HG03039 (cell line): ENCODE measurements around the gene FASN.
"Not testable (repeated sequence)": the region's sequence is repeated elsewhere in the genome, so short reads cannot be mapped to it uniquely, and the experiment has no call there.

Experiments used
- ATAC-seq: cut with Tn5 transposase; IDR thresholded peaks from one replicate; pipeline ENCODE4 v1.9.1; 2021; ENCODE audit warnings: mild to moderate bottlenecking, moderate library complexity; ENCODE audit not compliant: unreplicated experiment

The FASN gene

GRCh38 chr17:82047914-82048570 is 50.0 kb downstream of the FASN start:
- no peak for ATAC-seq

DNA sequence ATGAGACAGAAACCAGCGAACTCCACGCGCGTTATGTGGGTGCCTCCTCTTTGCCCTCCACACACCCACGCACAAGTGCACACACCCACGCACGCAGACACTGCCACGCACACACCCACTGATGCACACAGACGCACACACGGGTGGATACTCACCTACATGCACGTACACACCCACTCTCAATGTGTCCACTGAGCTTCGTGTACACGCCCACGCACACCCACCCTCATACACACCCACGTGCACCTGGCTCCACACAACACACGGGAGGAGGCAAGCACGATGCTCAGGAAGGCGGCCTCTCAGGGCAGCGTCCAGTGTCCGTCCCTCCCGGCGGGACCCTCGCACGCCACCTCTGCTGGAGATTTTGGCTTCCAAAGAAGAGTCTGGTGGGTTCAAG is 50.7 kb downstream of the FASN start:
- no peak for ATAC-seq

GRCh38 chr17:82046903-82047302 is 51.1 kb downstream of the FASN start:
- ATAC-seq = no peak

DNA sequence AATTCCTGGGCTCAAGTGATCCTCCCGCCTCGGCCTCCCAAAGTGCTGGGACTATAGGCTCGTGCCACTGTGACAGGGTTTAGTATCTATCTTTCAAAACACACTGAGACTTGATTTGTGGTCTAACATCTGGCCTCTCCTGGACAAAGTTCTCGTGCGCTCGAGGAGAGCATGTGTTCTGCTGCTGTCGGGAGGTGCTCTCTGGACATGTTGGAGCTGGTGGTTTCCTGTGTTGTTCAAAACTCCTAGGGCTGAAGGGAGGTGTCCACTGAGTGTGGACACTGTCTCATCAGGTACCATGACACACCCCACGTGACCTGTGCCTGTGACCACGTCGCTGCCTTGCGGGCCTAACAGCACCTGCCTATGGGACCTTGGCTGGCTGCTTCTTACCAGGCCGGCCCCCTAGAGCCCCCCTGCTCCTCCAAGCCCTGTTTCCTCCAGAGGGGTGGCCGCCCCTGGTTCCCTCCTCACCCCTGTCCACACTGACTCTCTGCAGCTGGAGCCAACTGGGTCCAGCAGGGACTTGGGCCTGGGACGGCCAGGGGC is 52.0 kb downstream of the FASN start:
- no peak for ATAC-seq

DNA sequence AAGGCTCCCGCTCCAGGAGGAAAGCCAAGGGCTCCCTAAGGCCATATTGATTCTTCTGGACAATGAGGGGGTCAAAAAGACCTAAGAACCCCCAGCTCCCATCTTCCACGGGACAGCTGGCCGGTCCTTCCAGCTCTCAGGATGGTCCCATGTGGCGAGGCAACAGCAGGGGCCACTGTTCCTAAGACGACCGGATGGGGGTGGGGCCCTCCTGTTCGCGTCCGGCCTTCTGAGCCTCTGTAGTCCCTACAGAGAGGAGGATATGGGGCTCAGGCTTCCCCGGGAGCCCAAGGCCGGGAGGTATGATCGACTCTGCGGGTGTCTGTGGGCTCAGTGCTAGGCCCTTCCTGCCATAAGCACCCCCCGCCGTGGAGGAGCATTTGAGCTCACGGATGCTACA is 54.5 kb downstream of the FASN start:
- no peak for ATAC-seq

GRCh38 chr17:82042649-82043048 is 55.4 kb downstream of the FASN start:
- ATAC-seq = no peak

DNA sequence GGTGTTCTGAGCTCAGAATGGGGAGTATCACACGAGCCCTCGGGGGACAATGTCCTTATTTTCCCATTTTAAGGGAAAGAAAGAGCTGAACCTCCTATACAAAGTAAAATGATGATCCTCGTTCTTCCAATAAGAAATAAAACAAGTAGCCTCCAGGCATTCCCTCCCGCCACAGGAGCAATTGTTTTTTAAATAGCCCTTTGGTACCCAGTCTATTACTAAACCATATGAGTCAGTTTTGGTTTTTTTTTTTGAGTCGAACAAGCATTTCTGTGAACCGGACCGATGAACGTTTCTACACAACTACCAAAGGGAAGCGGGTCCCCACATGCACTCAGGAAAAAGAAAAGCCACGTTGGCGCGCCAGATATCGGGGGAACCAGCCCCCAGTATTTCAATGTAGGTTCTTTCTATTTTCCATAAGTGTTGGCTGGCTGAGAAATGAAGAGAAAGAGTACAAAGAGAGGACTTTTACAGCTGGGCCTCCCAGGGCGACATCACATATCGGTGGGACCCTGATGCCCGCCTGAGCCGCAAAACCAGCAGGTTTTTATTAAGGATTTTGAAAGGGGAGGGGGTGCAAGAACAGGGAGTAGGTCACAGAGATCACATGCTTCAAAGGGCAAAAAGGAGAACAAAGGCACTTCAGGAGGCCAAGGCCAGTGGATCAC is 56.8 kb downstream of the FASN start:
- no peak for ATAC-seq

DNA sequence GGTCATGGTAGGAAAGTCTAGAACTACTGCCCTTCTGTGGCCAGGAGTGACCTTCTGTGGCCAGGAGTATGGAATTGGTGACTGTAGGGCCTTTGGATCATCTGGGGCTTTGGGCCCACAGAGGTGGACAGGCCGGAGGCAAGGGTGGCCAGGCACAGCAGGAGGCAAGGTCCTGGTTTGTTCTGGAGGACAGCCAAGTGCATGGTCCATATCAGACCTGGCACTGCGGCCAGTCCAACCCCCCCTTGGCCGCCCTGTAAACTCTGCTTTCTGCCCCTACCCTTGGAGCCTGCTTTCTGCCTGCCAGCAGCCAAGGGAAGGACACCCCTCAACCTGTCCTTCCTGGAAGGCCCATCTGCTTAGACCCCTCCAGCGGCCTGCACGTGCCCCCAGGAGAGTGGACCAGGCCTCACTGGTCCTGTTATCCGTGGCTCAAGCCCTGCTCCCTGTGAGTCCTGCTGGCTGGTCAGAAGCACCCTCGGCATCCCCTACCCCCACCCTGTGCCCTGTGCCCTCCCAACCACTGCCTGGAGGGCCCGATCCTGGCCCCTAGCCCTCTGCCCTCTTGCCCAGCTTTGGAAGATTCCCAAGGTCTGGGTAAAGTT is 58.2 kb downstream of the FASN start:
- no peak for ATAC-seq

DNA sequence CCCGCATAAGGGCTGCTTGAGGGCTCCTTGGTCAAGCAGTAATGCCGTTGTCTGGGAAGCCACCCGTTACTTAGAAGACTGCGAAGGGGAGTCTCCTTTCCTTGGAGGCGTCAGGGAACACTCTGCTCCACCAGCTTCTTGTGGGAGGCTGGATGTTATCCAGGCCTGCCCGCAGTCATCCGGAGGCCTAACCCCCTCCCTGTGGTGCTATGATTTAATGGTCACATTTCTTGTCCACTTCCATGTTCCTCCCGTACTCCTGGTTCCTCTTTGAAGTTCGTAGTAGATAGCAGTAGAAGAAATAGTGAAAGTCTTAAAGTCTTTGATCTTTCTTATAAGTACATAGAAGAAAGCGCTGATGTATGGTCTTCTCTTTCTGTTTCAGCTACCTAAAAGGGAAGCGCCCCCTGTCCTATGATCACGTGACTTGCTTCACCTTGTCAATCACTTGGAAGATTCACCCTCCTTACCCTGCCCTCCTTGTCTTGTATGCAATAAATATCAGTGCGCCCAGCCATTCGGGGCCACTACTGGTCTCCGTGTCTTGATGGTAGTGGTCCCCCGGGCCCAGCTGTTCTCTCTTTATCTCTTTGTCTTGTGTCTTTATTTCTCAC is 59.1 kb downstream of the FASN start:
- ATAC-seq = not testable (repeated sequence)

- no peak for ATAC-seq
Measured at GRCh38 chr17:82037889-82038195, 60.2 kb downstream of the FASN start.

DNA sequence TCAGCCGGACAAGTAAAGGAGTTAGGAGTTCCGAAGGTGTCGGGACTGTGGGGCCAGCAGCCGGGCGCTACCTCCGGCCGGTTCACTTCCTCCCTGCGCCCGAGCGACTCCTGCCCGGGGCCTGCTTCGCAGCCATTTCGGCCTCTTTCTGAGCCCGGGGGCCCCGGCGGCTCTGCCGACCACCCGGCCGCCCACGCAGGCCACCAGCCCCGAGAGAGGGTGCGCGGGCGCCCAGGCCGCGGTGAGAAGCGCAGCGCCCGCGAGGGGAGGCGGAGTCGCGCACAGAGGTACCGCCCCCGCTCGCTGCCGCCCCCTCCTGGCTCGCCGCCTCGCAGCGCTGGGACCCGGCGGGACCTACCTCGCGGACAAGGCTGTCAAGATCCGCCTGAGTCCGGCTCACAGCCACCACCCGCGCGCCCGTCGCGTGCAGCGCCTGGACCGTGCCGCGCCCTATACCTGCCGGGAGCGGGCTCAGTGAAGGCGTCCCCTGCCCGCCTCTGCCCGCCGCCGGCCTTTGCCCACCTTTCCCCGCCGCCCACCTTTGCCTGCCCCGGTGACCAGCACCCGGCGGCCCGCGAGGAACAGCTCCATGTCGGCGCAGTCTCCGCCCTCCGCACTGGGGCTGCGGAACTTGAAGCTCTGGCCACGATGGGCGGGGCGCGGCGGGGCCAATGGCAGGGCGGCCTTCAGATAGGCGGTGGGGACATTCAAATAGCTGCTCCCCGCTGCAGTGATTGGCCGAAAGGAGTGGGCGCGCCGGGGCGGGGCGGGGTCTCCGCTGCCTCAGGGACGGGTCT is 60.7 kb downstream of the FASN start, which contains the start of gene DCXR:
Gene DCXR (minus strand): TSS at position 606 of the 797 bp plus-strand sequence. CDS start 15 bp downstream, at position 591.
- ATAC-seq = peak; percentile 71

DNA sequence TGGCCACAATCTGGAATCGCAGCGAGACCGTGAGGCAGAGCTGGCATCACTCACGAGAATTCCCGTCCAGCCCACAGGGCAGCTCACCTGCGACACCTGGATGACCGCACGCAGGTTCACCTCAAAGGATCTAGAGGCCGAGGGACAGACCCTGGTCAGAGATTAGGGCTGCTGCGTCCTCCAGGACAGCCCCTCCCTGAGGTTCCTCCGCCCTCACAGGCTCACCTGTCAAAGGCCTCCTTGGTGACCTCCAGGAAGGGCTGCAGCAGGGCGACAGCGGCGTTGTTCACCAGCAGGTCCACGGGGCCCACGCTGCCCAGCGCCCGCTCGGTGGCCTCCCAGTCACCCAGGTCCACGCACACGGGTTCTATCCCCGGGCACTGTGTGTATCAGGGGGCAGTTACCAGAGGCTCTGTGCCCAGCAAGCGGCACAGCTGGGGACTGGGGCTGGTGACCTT is 61.4 kb downstream of the FASN start:
- no peak for ATAC-seq

- no peak for ATAC-seq
Measured at GRCh38 chr17:82035956-82036633, 61.9 kb downstream of the FASN start.

GRCh38 chr17:82035488-82035887 is 62.5 kb downstream of the FASN start:
- ATAC-seq = no peak

- no peak for ATAC-seq
Measured at GRCh38 chr17:82034371-82035011, 63.5 kb downstream of the FASN start.

DNA sequence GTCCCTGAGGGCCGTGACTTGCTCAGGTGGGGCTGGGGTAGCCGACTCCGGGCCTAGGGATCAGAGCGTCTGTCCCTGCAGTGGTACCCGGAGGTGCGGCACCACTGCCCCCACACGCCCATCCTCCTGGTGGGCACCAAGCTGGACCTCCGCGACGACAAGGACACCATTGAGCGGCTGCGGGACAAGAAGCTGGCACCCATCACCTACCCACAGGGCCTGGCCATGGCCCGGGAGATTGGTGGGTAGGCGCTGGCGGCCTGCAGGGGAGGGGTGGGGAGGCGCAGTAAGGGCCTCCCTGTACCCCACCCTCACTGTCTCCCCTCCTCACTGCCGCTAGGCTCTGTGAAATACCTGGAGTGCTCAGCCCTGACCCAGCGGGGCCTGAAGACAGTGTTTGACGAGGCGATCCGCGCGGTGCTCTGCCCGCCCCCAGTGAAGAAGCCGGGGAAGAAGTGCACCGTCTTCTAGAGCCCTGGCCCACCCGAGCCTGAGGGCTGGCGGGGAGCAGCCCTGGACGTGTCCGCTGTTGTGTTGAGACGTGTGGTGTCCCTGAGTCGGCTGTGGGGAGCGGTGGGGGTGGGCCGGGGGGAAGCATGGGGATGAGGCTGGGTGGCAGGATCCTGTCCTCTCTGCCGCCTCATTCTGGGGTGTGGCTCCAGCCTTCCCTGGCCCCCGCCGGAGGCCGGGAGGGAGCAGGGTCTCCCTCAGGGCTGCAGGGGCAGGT is 64.5 kb downstream of the FASN start:
- no peak for ATAC-seq

- no peak for ATAC-seq
Measured at GRCh38 chr17:82031885-82032627, 66.0 kb downstream of the FASN start.

GRCh38 chr17:82031303-82031884 is 66.6 kb downstream of the FASN start, which contains the start of gene RAC3:
TSS of gene RAC3 (plus strand) at chr17:82031678. CDS start at chr17:82031762, 84 bp downstream.
- ATAC-seq = no peak
